GM18907 (cell line): Measurements from ENCODE around the gene PRAMEF13.
"Not testable (repeated sequence)": the region's sequence is repeated elsewhere in the genome, so short reads cannot be mapped to it uniquely, and the experiment has no call there.

Experiments used
- ATAC-seq: cut with Tn5 transposase; IDR thresholded peaks from one replicate; pipeline ENCODE4 v1.9.1; 2021; ENCODE audit warnings: mild to moderate bottlenecking, moderate library complexity; ENCODE audit not compliant: unreplicated experiment

The PRAMEF13 gene

GRCh38 chr1:13208712-13209111 is 7.5 kb upstream of the PRAMEF13 start:
- not testable (repeated sequence) for ATAC-seq

GRCh38 chr1:13171548-13171947 is 29.7 kb downstream of the PRAMEF13 start, which contains the start of gene PRAMEF9:
TSS of gene PRAMEF9 (plus strand) at chr1:13171848. CDS start at chr1:13175281, 3,433 bp downstream.
- ATAC-seq: not testable (repeated sequence)

- ATAC-seq: not testable (repeated sequence)
Measured at GRCh38 chr1:13165531-13165930, 35.7 kb downstream of the PRAMEF13 start, which contains the start of gene HNRNPCL4. TSS of gene HNRNPCL4 (minus strand) at chr1:13165631. CDS start at chr1:13165467, 164 bp downstream.

GRCh38 chr1:13155909-13156308 is 45.3 kb downstream of the PRAMEF13 start, which contains the start of gene PRAMEF26:
TSS of gene PRAMEF26 (minus strand) at chr1:13156009. CDS start at chr1:13153095, 2,914 bp downstream.
- not testable (repeated sequence) for ATAC-seq
